ENCODE measurements around the gene TMEM106B.
"Not testable (repeated sequence)": the region's sequence is repeated elsewhere in the genome, so short reads cannot be mapped to it uniquely, and the experiment has no call there.

Gene TMEM106B

GRCh38 chr7:12211054-12211710 lies at the start of gene TMEM106B:
TSS of gene TMEM106B (plus strand) at chr7:12211294. CDS start at chr7:12214811, 3,517 bp downstream.
- H3K9ac ChIP-seq (ENCODE audit: low read depth, low read length) = peak within 1 kb of the TSS; percentile 91
- H3K9me3 ChIP-seq (ENCODE audit: control insufficient read depth, insufficient read depth, low read length) = no peaks in the 10 kb centered on the region
- H3K4me1 ChIP-seq (ENCODE audit: insufficient read depth, low read length) = peaks cover 3% of the 10 kb centered on the region; the same call in 1 of the 2 replicates
- no peaks in the 10 kb centered on the region for H3K36me3 ChIP-seq (ENCODE audit: insufficient read depth, low read length)

- no peak overlapping the region for H3K9ac ChIP-seq (ENCODE audit: low read depth, low read length)
- no peaks in the 10 kb centered on the region for H3K36me3 ChIP-seq (ENCODE audit: insufficient read depth, low read length)
- H3K4me1 ChIP-seq (ENCODE audit: insufficient read depth, low read length) = no peaks in the 10 kb centered on the region
- no peaks in the 10 kb centered on the region; the same call in 1 of the 2 replicates for H3K9me3 ChIP-seq (ENCODE audit: control insufficient read depth, insufficient read depth, low read length)
These were observed 48.5 kb upstream of the TMEM106B start for GRCh38 chr7:12162415-12163113.

- not testable (repeated sequence) for H3K36me3 ChIP-seq (ENCODE audit: insufficient read depth, low read length); H3K9ac ChIP-seq (ENCODE audit: low read depth, low read length); H3K9me3 ChIP-seq (ENCODE audit: control insufficient read depth, insufficient read depth, low read length); H3K4me1 ChIP-seq (ENCODE audit: insufficient read depth, low read length)
These were observed 43.0 kb upstream of the TMEM106B start for GRCh38 chr7:12168065-12168464.

DNA sequence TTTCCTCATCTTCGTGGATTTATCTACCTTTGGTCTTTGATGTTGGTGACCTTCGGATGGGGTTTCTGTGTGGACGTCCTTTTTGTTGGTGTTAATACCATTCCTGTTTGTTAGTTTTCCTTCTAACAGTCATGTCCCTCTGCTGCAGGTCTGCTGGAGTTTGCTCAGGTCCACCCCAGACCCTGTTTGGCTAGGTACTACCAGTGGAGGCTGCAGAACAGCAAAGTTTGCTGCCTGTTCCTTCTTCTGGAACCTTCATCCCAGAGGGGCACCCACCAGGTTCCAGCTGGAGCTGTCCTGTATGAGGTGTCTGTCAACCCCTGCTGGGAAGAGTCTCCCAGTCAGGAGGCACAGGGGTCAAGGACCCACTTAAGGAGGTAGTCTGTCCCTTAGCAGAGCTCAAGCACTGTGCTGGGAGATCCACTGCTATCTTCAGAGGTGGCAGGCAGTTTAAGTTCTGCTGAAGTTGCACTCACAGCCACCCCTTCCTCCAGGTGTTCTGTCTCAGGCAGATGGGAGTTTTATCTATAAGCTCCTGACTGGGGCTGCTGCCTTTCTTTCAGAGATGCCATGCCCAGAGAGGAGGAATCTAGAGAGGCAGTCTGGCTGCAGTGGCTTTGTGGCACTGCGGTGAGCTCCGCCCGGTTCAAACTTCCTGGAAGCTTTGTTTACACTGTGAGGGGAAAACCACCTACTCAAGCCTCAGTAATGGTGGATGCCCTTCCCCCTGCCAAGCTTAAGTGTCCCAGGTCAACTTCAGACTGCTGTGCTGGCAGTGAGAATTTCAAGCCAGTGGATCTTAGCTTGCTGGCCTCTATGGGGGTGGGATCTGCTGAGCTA lies 40.9 kb upstream of the TMEM106B start:
- H3K9me3 ChIP-seq (ENCODE audit: control insufficient read depth, insufficient read depth, low read length); H3K9ac ChIP-seq (ENCODE audit: low read depth, low read length); H3K4me1 ChIP-seq (ENCODE audit: insufficient read depth, low read length); H3K36me3 ChIP-seq (ENCODE audit: insufficient read depth, low read length): not testable (repeated sequence)

- Histone ChIP-seq H3K9ac (ENCODE audit: low read depth, low read length) (no peak overlapping the region), H3K4me1 (ENCODE audit: insufficient read depth, low read length) (no peaks in the 10 kb centered on the region), H3K9me3 (ENCODE audit: control insufficient read depth, insufficient read depth, low read length) (no peaks in the 10 kb centered on the region), H3K36me3 (ENCODE audit: insufficient read depth, low read length) (no peaks in the 10 kb centered on the region)
These were observed 37.4 kb upstream of the TMEM106B start for GRCh38 chr7:12173671-12174070.

DNA sequence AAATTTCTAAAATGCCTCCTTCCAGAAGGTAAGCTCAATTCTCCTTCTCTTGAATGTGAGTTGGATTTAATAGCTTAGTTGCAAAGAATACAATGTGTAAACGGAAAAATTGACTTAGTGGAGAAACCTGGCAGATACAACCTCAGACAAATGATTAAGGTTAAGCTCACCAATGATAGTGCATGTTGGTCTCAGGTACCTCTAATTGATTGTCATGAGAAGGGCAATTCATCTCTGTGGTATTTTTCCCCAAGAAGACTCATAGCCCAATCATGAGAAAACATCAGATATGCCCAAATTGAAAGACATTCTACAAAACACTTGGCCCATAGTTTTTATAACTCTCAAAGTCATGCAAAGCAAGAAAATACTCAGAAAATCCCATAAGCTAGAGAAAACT lies 36.2 kb upstream of the TMEM106B start:
- Histone ChIP-seq H3K36me3 (ENCODE audit: insufficient read depth, low read length) (no peaks in the 10 kb centered on the region), H3K9me3 (ENCODE audit: control insufficient read depth, insufficient read depth, low read length) (no peaks in the 10 kb centered on the region), H3K9ac (ENCODE audit: low read depth, low read length) (no peak overlapping the region), H3K4me1 (ENCODE audit: insufficient read depth, low read length) (no peaks in the 10 kb centered on the region)

- Histone ChIP-seq H3K36me3 (ENCODE audit: insufficient read depth, low read length) (no peaks in the 10 kb centered on the region), H3K9me3 (ENCODE audit: control insufficient read depth, insufficient read depth, low read length) (no peaks in the 10 kb centered on the region), H3K4me1 (ENCODE audit: insufficient read depth, low read length) (no peaks in the 10 kb centered on the region), H3K9ac (ENCODE audit: low read depth, low read length) (no peak overlapping the region)
These were observed 32.8 kb upstream of the TMEM106B start for GRCh38 chr7:12178317-12178716.

DNA sequence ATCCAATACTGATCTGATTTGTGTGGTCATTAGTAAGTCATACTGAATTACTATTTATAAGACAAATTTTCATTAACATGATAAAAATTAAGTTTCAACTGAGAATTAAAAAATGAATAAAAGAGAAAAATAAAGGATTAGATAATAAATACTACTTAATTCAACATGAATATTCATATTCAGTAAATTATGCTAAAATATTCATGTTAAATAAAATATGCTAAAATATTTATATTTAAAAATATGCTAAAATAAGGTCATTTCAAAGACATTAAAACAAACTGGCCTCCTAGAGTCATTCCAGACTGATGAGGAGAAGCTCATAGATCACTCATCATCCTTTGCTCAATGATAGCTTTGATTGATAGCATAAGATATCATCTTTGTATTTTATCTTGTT lies 16.7 kb upstream of the TMEM106B start:
- H3K9me3 ChIP-seq (ENCODE audit: control insufficient read depth, insufficient read depth, low read length) = no peaks in the 10 kb centered on the region
- no peak overlapping the region for H3K9ac ChIP-seq (ENCODE audit: low read depth, low read length)
- peaks cover 5% of the 10 kb centered on the region; the same call in 1 of the 2 replicates for H3K4me1 ChIP-seq (ENCODE audit: insufficient read depth, low read length)
- H3K36me3 ChIP-seq (ENCODE audit: insufficient read depth, low read length) = no peaks in the 10 kb centered on the region

GRCh38 chr7:12196386-12196785 lies 14.7 kb upstream of the TMEM106B start:
- no peaks in the 10 kb centered on the region for H3K9me3 ChIP-seq (ENCODE audit: control insufficient read depth, insufficient read depth, low read length)
- no peak overlapping the region for H3K9ac ChIP-seq (ENCODE audit: low read depth, low read length)
- no peaks in the 10 kb centered on the region for H3K36me3 ChIP-seq (ENCODE audit: insufficient read depth, low read length)
- peaks cover 11% of the 10 kb centered on the region; the same call in 1 of the 2 replicates for H3K4me1 ChIP-seq (ENCODE audit: insufficient read depth, low read length)

GRCh38 chr7:12199363-12199762 lies 11.7 kb upstream of the TMEM106B start:
- Histone ChIP-seq H3K4me1 (ENCODE audit: insufficient read depth, low read length) (peaks cover 11% of the 10 kb centered on the region; the same call in 1 of the 2 replicates), H3K36me3 (ENCODE audit: insufficient read depth, low read length) (no peaks in the 10 kb centered on the region), H3K9ac (ENCODE audit: low read depth, low read length) (no peak overlapping the region), H3K9me3 (ENCODE audit: control insufficient read depth, insufficient read depth, low read length) (no peaks in the 10 kb centered on the region)

GRCh38 chr7:12207046-12207445 lies 4.0 kb upstream of the TMEM106B start:
- Histone ChIP-seq H3K4me1 (ENCODE audit: insufficient read depth, low read length) (no peaks in the 10 kb centered on the region), H3K36me3 (ENCODE audit: insufficient read depth, low read length) (no peaks in the 10 kb centered on the region), H3K9me3 (ENCODE audit: control insufficient read depth, insufficient read depth, low read length) (no peaks in the 10 kb centered on the region), H3K9ac (ENCODE audit: low read depth, low read length) (no peak overlapping the region)

DNA sequence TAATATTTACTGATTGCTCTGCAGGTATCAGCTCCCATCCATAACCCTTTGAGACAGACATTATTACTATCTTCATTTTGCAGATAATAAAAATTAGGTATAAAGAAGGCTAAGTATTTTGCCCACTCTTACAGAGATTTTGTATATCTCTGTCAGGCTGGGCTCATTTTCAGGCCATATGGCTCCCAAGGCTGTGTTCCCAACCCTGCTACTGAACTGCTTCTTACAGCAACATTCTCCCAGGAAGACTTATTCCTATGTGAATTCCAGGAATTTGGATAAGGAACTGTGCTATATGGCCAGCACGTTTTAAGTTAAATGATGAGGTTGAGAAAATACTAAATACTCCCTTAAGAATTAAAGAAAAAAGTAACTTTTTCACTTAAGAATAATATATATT lies 1.9 kb upstream of the TMEM106B start:
- H3K9ac ChIP-seq (ENCODE audit: low read depth, low read length) = no peak overlapping the region
- H3K36me3 ChIP-seq (ENCODE audit: insufficient read depth, low read length) = no peaks in the 10 kb centered on the region
- peaks cover 3% of the 10 kb centered on the region; the same call in 1 of the 2 replicates for H3K4me1 ChIP-seq (ENCODE audit: insufficient read depth, low read length)
- no peaks in the 10 kb centered on the region for H3K9me3 ChIP-seq (ENCODE audit: control insufficient read depth, insufficient read depth, low read length)

GRCh38 chr7:12210179-12211053 lies 678 bp upstream of the TMEM106B start:
- Histone ChIP-seq H3K4me1 (ENCODE audit: insufficient read depth, low read length) (peaks cover 3% of the 10 kb centered on the region; the same call in 1 of the 2 replicates), H3K36me3 (ENCODE audit: insufficient read depth, low read length) (no peaks in the 10 kb centered on the region), H3K9me3 (ENCODE audit: control insufficient read depth, insufficient read depth, low read length) (no peaks in the 10 kb centered on the region), H3K9ac (ENCODE audit: low read depth, low read length) (peak overlapping the region; percentile 91)
